ENCODE results near the gene CREB5.

The CREB5 gene

DNA sequence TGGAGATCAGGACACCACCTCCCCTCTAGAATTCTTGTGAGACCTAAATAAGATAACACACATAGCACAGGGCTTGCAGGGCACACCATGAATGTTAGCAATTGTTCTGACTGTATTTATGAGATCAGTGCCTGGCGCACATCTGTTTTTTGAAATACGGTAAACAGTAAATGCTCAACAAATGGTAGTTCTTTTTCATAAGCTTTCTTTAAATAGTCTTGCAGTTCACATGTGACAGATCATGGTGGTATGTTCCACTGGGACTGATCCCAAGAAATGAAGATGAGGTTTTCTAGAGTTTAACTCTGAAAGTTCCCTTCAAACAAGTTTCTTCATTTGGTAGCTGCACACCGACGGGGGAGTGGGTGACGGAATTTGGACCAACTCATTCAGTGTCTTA, 34.8 kb downstream of the CREB5 start:
- H3K36me3 ChIP-seq (ENCODE audit: control insufficient read depth, insufficient read depth, low read length): no peaks in the 10 kb centered on the region

GRCh38 chr7:28448708-28449107, 36.4 kb downstream of the CREB5 start:
- no peak overlapping the region for H3K27ac ChIP-seq
- no peaks in the 10 kb centered on the region for H3K36me3 ChIP-seq (ENCODE audit: control insufficient read depth, insufficient read depth, low read length)
- H3K4me3 ChIP-seq (ENCODE audit: low read depth, low read length): no peak overlapping the region
- no peak overlapping the region for H3K4me2 ChIP-seq (ENCODE audit: low read length)
- H2AFZ ChIP-seq: no peak overlapping the region
- H3K9ac ChIP-seq: no peak overlapping the region
- no peaks in the 10 kb centered on the region for H3K27me3 ChIP-seq (ENCODE audit: control insufficient read depth, insufficient read depth, low read length)
- H3K79me2 ChIP-seq: no peaks in the 10 kb centered on the region
- H3K4me1 ChIP-seq: no peaks in the 10 kb centered on the region
- H3K9me3 ChIP-seq (ENCODE audit: control insufficient read depth, low read length): no peaks in the 10 kb centered on the region
- TF ChIP-seq, protein P1, sequence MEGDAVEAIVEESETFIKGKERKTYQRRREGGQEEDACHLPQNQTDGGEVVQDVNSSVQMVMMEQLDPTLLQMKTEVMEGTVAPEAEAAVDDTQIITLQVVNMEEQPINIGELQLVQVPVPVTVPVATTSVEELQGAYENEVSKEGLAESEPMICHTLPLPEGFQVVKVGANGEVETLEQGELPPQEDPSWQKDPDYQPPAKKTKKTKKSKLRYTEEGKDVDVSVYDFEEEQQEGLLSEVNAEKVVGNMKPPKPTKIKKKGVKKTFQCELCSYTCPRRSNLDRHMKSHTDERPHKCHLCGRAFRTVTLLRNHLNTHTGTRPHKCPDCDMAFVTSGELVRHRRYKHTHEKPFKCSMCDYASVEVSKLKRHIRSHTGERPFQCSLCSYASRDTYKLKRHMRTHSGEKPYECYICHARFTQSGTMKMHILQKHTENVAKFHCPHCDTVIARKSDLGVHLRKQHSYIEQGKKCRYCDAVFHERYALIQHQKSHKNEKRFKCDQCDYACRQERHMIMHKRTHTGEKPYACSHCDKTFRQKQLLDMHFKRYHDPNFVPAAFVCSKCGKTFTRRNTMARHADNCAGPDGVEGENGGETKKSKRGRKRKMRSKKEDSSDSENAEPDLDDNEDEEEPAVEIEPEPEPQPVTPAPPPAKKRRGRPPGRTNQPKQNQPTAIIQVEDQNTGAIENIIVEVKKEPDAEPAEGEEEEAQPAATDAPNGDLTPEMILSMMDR (IDR thresholded peaks at IDR 0.05): no peak

More for the DNA sequence above, 34.8 kb downstream of the CREB5 start:
- no peak overlapping the region for H3K4me3 ChIP-seq (ENCODE audit: low read depth, low read length)
- no peak overlapping the region for H3K27ac ChIP-seq
- no peaks in the 10 kb centered on the region for H3K79me2 ChIP-seq
- H3K4me1 ChIP-seq: no peaks in the 10 kb centered on the region
- H2AFZ ChIP-seq: no peak overlapping the region
- no peak overlapping the region for H3K9ac ChIP-seq
- no peaks in the 10 kb centered on the region for H3K27me3 ChIP-seq (ENCODE audit: control insufficient read depth, insufficient read depth, low read length)
- TF ChIP-seq, protein P1 (IDR thresholded peaks at IDR 0.05): no peak
- H3K9me3 ChIP-seq (ENCODE audit: control insufficient read depth, low read length): no peaks in the 10 kb centered on the region
- no peak overlapping the region for H3K4me2 ChIP-seq (ENCODE audit: low read length)

DNA sequence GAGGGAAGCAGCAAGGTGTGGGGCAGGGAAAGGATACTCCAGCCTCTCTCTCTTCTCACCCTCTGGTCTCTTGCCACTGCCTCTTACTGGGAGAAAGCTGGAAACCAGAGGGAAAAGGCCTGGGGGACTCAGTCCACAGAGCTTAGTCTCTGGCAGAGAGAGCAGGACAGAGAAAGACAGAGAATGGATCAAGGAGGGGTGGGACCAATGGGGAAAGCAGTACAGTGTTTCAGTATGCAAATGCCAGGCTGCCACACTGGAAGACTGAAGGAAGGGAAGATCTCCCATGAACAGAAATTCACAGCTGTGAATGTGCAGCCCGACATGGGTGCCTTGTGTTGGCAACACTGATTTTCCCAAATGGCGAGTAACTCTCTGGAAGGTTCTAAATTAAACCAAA, 40.4 kb downstream of the CREB5 start:
- Histone ChIP-seq H3K9me3 (ENCODE audit: control insufficient read depth, low read length) (no peaks in the 10 kb centered on the region), H3K27ac (no peak overlapping the region), H3K4me3 (ENCODE audit: low read depth, low read length) (no peak overlapping the region), H3K27me3 (ENCODE audit: control insufficient read depth, insufficient read depth, low read length) (no peaks in the 10 kb centered on the region), H3K36me3 (ENCODE audit: control insufficient read depth, insufficient read depth, low read length) (no peaks in the 10 kb centered on the region), H3K4me2 (ENCODE audit: low read length) (no peak overlapping the region), H3K79me2 (no peaks in the 10 kb centered on the region), H3K4me1 (no peaks in the 10 kb centered on the region), H2AFZ (no peak overlapping the region), H3K9ac (no peak overlapping the region)
- TF ChIP-seq, protein P1 (IDR thresholded peaks at IDR 0.05): no peak

GRCh38 chr7:28455486-28455885, 43.2 kb downstream of the CREB5 start:
- no peak overlapping the region for H3K4me3 ChIP-seq (ENCODE audit: low read depth, low read length)

GRCh38 chr7:28456044-28456443, 43.7 kb downstream of the CREB5 start:
- no peaks in the 10 kb centered on the region for H3K79me2 ChIP-seq
- no peak overlapping the region for H3K9ac ChIP-seq
- TF ChIP-seq, protein P1 (IDR thresholded peaks at IDR 0.05): no peak
- H3K4me1 ChIP-seq: no peaks in the 10 kb centered on the region
- H3K36me3 ChIP-seq (ENCODE audit: control insufficient read depth, insufficient read depth, low read length): no peaks in the 10 kb centered on the region
- H2AFZ ChIP-seq: no peak overlapping the region
- no peak overlapping the region for H3K4me2 ChIP-seq (ENCODE audit: low read length)
- H3K9me3 ChIP-seq (ENCODE audit: control insufficient read depth, low read length): no peaks in the 10 kb centered on the region
- H3K4me3 ChIP-seq (ENCODE audit: low read depth, low read length): no peak overlapping the region
- no peaks in the 10 kb centered on the region for H3K27me3 ChIP-seq (ENCODE audit: control insufficient read depth, insufficient read depth, low read length)
- no peak overlapping the region for H3K27ac ChIP-seq

More at GRCh38 chr7:28455486-28455885, 43.2 kb downstream of the CREB5 start:
- Histone ChIP-seq H3K9me3 (ENCODE audit: control insufficient read depth, low read length) (no peaks in the 10 kb centered on the region), H3K4me1 (no peaks in the 10 kb centered on the region), H3K9ac (no peak overlapping the region), H3K27me3 (ENCODE audit: control insufficient read depth, insufficient read depth, low read length) (no peaks in the 10 kb centered on the region), H3K79me2 (no peaks in the 10 kb centered on the region), H3K27ac (no peak overlapping the region), H3K36me3 (ENCODE audit: control insufficient read depth, insufficient read depth, low read length) (no peaks in the 10 kb centered on the region), H2AFZ (no peak overlapping the region), H3K4me2 (ENCODE audit: low read length) (no peak overlapping the region)
- TF ChIP-seq, protein P1 (IDR thresholded peaks at IDR 0.05): no peak
